ENCODE data around the gene APOC1. TPM values are rescaled to one million over a fixed set of nuclear protein-coding genes. Genes with fewer than 3 reads are reported as not detected.

The APOC1 gene
- polyA plus RNA-seq, 1 experiment = 3.4 TPM

DNA sequence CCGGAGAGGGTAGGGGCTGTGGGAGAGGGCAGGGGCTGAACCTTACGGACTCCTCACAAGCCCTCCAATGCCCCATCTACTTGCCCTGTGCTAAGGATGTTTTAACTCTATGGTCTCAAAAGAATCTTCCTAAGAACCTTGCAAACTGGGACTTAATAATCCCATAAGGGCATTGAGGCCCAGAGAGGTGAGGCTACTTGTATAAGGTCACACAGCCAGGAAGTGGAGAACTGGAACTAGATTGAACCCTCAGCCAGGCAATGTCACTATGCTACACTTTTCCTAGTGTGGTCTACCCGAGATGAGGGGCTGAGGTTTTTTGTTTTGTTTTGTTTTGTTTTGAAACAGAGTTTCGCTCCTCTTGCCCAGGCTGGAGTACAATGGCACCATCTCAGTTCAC lies 17.1 kb downstream of the APOC1 start:
- no peak for DNase-seq (ENCODE audit: low read depth, low spot score)
- no peaks in the 10 kb centered on the region for H3K9me3 ChIP-seq (ENCODE audit: control insufficient read depth, insufficient read depth, low read length)
- no peak overlapping the region for H3K4me3 ChIP-seq (ENCODE audit: low read depth, low read length)
- TF ChIP-seq, protein P1, sequence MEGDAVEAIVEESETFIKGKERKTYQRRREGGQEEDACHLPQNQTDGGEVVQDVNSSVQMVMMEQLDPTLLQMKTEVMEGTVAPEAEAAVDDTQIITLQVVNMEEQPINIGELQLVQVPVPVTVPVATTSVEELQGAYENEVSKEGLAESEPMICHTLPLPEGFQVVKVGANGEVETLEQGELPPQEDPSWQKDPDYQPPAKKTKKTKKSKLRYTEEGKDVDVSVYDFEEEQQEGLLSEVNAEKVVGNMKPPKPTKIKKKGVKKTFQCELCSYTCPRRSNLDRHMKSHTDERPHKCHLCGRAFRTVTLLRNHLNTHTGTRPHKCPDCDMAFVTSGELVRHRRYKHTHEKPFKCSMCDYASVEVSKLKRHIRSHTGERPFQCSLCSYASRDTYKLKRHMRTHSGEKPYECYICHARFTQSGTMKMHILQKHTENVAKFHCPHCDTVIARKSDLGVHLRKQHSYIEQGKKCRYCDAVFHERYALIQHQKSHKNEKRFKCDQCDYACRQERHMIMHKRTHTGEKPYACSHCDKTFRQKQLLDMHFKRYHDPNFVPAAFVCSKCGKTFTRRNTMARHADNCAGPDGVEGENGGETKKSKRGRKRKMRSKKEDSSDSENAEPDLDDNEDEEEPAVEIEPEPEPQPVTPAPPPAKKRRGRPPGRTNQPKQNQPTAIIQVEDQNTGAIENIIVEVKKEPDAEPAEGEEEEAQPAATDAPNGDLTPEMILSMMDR (IDR thresholded peaks at IDR 0.05; ENCODE audit: low read depth, low read length) = no peak
- POLR2A ChIA-PET = interaction anchor here (0.7 kb wide), 1 partner anchor 275 kb away, joined by 3 read pairs; no protein-coding TSS in a partner anchor
- CTCF ChIA-PET = no interaction called here
- no peak overlapping the region for H3K27ac ChIP-seq (ENCODE audit: low read depth, low read length)
- no peaks in the 10 kb centered on the region for H3K27me3 ChIP-seq (ENCODE audit: control insufficient read depth, insufficient read depth, low read length)

DNA sequence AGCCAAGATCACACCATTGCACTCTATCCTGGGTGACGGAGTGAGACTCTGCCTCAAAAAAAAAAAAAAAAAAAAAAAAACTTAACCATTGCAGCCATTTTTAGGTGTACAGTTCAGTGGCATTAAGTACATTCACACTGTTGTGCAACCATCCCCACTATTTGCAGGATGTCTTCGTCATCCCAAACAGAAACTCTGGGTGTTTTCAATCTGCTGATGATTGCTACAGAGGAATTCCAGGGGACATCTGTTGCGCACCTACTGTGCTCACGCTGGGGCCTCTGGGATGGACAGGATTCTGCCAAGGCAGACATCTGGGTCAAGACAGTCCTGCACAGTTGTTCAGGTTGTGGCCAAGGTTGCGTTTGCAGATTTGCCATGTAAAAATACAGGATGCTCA lies 25.3 kb downstream of the APOC1 start:
- ChIA-PET CTCF (no interaction called here), POLR2A (no interaction called here)
- Histone ChIP-seq H3K27ac (ENCODE audit: low read depth, low read length) (no peak overlapping the region), H3K4me3 (ENCODE audit: low read depth, low read length) (no peak overlapping the region), H3K9me3 (ENCODE audit: control insufficient read depth, insufficient read depth, low read length) (no peaks in the 10 kb centered on the region), H3K27me3 (ENCODE audit: control insufficient read depth, insufficient read depth, low read length) (no peaks in the 10 kb centered on the region)
- TF ChIP-seq, protein P1 (IDR thresholded peaks at IDR 0.05; ENCODE audit: low read depth, low read length) = no peak
- no peak for DNase-seq (ENCODE audit: low read depth, low spot score)

DNA sequence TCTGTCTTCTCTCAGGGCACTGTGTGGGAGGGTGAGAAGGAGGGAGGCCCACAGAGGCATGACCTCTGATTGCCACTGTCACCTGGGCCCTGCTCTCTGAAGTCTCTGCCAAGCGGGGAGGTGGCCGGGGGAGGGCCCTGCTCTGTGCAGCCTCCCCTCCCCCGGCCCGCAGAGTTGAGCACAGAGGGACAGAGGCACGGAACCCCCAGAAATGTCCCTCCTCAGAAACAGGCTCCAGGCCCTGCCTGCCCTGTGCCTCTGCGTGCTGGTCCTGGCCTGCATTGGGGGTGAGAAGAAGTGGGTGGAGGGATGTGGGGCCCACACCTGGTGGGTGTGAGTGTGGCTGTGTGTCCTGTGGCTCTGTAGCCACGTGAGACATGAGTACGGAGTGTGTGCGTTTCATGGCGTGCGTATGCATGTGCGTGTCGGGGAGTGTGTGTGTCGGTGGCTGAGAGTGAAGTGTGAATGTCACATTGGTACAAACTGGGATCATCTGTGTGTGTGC lies 27.7 kb downstream of the APOC1 start, which contains the start of gene APOC4:
TSS of gene APOC4 (plus strand) at position 171 of the 505 bp plus-strand sequence. CDS start at position 212, 41 bp downstream.
- DNase-seq (ENCODE audit: low read depth, low spot score) = no peak
- Histone ChIP-seq H3K9me3 (ENCODE audit: control insufficient read depth, insufficient read depth, low read length) (no peaks in the 10 kb centered on the region), H3K27ac (ENCODE audit: low read depth, low read length) (no peak within 1 kb of the TSS), H3K27me3 (ENCODE audit: control insufficient read depth, insufficient read depth, low read length) (no peaks in the 10 kb centered on the region), H3K4me3 (ENCODE audit: low read depth, low read length) (no peak within 1 kb of the TSS)
- TF ChIP-seq, protein P1 (IDR thresholded peaks at IDR 0.05; ENCODE audit: low read depth, low read length) = no peak
- CTCF ChIA-PET = no interaction called here
- POLR2A ChIA-PET = no interaction called here

DNA sequence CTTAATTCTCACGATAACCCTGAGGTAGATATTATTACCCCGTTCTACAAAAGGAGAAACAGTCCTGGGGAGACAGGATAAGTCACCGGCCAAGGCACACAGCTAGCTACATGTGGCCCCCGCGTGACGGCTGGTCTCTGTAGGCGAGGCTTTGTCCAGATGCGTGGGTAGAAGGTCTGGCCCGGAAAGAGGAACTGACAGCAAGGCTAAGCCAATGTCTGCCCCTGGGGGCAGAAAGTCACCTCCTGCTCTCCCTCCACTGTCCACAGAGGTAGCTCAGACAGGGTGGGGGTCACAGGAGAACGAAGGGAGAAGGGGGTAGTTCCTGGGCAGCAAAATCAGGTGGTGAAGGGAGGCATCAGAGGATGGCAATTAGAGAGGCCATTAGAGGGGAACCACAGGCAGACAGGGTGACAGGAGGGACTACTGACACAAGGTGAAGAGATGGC lies 29.4 kb downstream of the APOC1 start:
- Histone ChIP-seq H3K27me3 (ENCODE audit: control insufficient read depth, insufficient read depth, low read length) (no peaks in the 10 kb centered on the region), H3K27ac (ENCODE audit: low read depth, low read length) (no peak overlapping the region), H3K9me3 (ENCODE audit: control insufficient read depth, insufficient read depth, low read length) (no peaks in the 10 kb centered on the region), H3K4me3 (ENCODE audit: low read depth, low read length) (no peak overlapping the region)
- TF ChIP-seq, protein P1 (IDR thresholded peaks at IDR 0.05; ENCODE audit: low read depth, low read length) = no peak
- CTCF ChIA-PET = no interaction called here
- DNase-seq (ENCODE audit: low read depth, low spot score) = no peak
- POLR2A ChIA-PET = no interaction called here

DNA sequence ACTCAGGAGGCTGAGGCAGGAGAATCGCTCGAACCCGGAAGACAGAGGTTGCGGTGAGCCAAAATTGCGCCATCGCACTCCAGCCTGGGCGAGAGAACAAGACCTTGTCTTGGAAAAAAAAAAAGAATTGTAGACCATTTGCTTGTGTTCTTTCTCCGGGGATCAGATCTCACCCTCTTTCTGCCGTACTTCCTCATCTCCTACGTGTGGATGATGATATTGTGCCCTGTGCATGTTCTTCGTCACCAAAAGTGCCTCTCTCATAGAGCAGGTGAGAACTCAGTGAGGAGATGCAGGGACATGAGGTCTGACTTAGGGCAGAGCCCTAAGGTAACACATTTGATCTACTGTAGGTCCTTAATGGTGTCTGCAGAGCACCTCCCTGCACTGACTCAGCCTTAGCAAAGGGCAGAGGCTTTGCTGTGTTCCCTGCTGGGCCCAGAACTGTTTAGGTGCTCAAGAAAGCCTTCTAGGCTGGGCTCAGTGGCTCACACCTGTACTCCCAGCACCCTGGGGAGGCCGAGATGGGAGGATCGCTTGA lies 32.7 kb downstream of the APOC1 start:
- H3K9me3 ChIP-seq (ENCODE audit: control insufficient read depth, insufficient read depth, low read length) = no peaks in the 10 kb centered on the region
- ChIA-PET POLR2A (no interaction called here), CTCF (interaction anchor here (0.5 kb wide), 1 partner anchor 9 kb away, joined by 4 read pairs; no protein-coding TSS in a partner anchor)
- no peak for DNase-seq (ENCODE audit: low read depth, low spot score)
- TF ChIP-seq, protein P1 (IDR thresholded peaks at IDR 0.05; ENCODE audit: low read depth, low read length) = no peak
- H3K27me3 ChIP-seq (ENCODE audit: control insufficient read depth, insufficient read depth, low read length) = no peaks in the 10 kb centered on the region
- no peak overlapping the region for H3K4me3 ChIP-seq (ENCODE audit: low read depth, low read length)
- no peak overlapping the region for H3K27ac ChIP-seq (ENCODE audit: low read depth, low read length)

All from AG04450 (cell line).